GM20000 (cell line): Measurements from ENCODE around the gene PIGS.
A peak's percentile ranks its signal among the peaks of the same experiment; 100 is the strongest.
"Not testable (repeated sequence)": the region's sequence is repeated elsewhere in the genome, so short reads cannot be mapped to it uniquely, and the experiment has no call there.

Experiments used
- DNase-seq: peaks from one replicate; pipeline ENCODE4 v3.0.0; 2012; ENCODE audit warnings: low spot score
- CTCF ChIP-seq: IDR thresholded peaks from 2 replicates; pipeline ENCODE4 v1.5.1; 2012; ENCODE audit warnings: mild to moderate bottlenecking, control low read depth; ENCODE audit errors: extremely low read depth, missing control alignments

The PIGS gene

GRCh38 chr17:28577466-28577824 is 6.1 kb upstream of the PIGS start:
- no peak for TF ChIP-seq CTCF
- no peak for DNase-seq

GRCh38 chr17:28576758-28577465 is 5.6 kb upstream of the PIGS start, which contains the start of gene ALDOC:
TSS of gene ALDOC (minus strand) at chr17:28576895. CDS start at chr17:28575532, 1,363 bp downstream.
- DNase-seq, result peak; percentile 96
- TF ChIP-seq CTCF, result no peak

- DNase-seq, result not testable (repeated sequence)
Observed at GRCh38 chr17:28576016-28576415, 4.7 kb upstream of the PIGS start.

GRCh38 chr17:28575126-28575795 is 3.9 kb upstream of the PIGS start:
- no peak for DNase-seq

GRCh38 chr17:28574526-28574925 is 3.2 kb upstream of the PIGS start:
- DNase-seq, result no peak
- TF ChIP-seq CTCF, result no peak

More at GRCh38 chr17:28575126-28575795, 3.9 kb upstream of the PIGS start:
- no peak for TF ChIP-seq CTCF

- TF ChIP-seq CTCF, result no peak
Observed at GRCh38 chr17:28573966-28574480, 2.7 kb upstream of the PIGS start.

GRCh38 chr17:28573521-28573920 is 2.2 kb upstream of the PIGS start:
- no peak for DNase-seq
- no peak for TF ChIP-seq CTCF

More at GRCh38 chr17:28573966-28574480, 2.7 kb upstream of the PIGS start:
- DNase-seq, result no peak
